GM12878 (cell line): ENCODE measurements around the gene ASTL. TPM values are rescaled to one million over a fixed set of nuclear protein-coding genes. Genes with fewer than 3 reads are reported as not detected.

Source experiments
- ASH2L ChIP-seq: fragments of 300-600, 200-600 bp; sonication (generic); IDR thresholded peaks from 2 replicates; pipeline ENCODE4 v1.6.1; 2017; ENCODE audit warnings: low read depth, mild to moderate bottlenecking, borderline replicate concordance
- ATF7 ChIP-seq: fragments of 450-650 bp; IDR thresholded peaks from 2 replicates; pipeline ENCODE4 v1.6.1; 2016; ENCODE audit warnings: low read depth, mild to moderate bottlenecking
- BMI1 ChIP-seq: fragments of 450-650 bp; IDR thresholded peaks from 2 replicates; pipeline ENCODE4 v1.6.1; 2016; ENCODE audit warnings: mild to moderate bottlenecking, moderate library complexity, borderline replicate concordance
- CUX1 ChIP-seq: IDR thresholded peaks from 2 replicates; pipeline ENCODE4 v1.6.1; 2012; ENCODE audit warnings: improper control_type of control experiment, low read depth, low read length; ENCODE audit not compliant: insufficient replicate concordance
- EED ChIP-seq: sonication (generic); IDR thresholded peaks from 2 replicates; pipeline ENCODE4 v1.6.1; 2016; ENCODE audit warnings: antibody characterized with exemption, low read depth
- ETV6 ChIP-seq, 2 experiments: fragments of 450-650 bp in 1 of 2; IDR thresholded peaks in 1 of 2; conservative IDR thresholded peaks in 1 of 2; 2 replicates each; pipeline ENCODE4 v1.6.1; 2014; ENCODE audit warnings: antibody characterized with exemption in 1 of 2, borderline replicate concordance in 1 of 2, low read depth in 1 of 2, mild to moderate bottlenecking in 1 of 2, moderate library complexity in 1 of 2
- HDGF ChIP-seq: fragments of 450-650 bp; IDR thresholded peaks from 2 replicates; pipeline ENCODE4 v1.6.1; 2016; ENCODE audit warnings: antibody characterized with exemption
- IRF3 ChIP-seq: fragments of 450-650 bp; IDR thresholded peaks from 2 replicates; pipeline ENCODE4 v1.6.1; 2014; ENCODE audit warnings: mild to moderate bottlenecking
- MEF2B ChIP-seq: fragments of 450-650 bp; IDR thresholded peaks from 2 replicates; pipeline ENCODE4 v1.6.1; 2018; ENCODE audit warnings: mild to moderate bottlenecking, moderate library complexity; ENCODE audit not compliant: partially characterized antibody, poor library complexity, severe bottlenecking
- MTA2 ChIP-seq: fragments of 450-650 bp; IDR thresholded peaks from 2 replicates; pipeline ENCODE4 v1.6.1; 2016; ENCODE audit warnings: low read depth, mild to moderate bottlenecking, moderate library complexity
- NBN ChIP-seq: fragments of 450-650 bp; IDR thresholded peaks from 2 replicates; pipeline ENCODE4 v1.6.1; 2016
- NR2C2 ChIP-seq: IDR thresholded peaks from 2 replicates; pipeline ENCODE4 v1.6.1; 2011; ENCODE audit warnings: borderline replicate concordance, low read depth; ENCODE audit not compliant: control insufficient read depth, insufficient read length
- PAX5 ChIP-seq: IDR thresholded peaks from 2 replicates; pipeline ENCODE4 v1.6.1; 2011; ENCODE audit warnings: low read depth, low read length, borderline replicate concordance
- SREBF2 ChIP-seq: IDR thresholded peaks from 2 replicates; pipeline ENCODE4 v1.6.1; 2012; ENCODE audit warnings: mild to moderate bottlenecking, low read length
- TCF3 ChIP-seq: IDR thresholded peaks from 2 replicates; pipeline ENCODE4 v1.6.1; 2012; ENCODE audit warnings: low read depth, mild to moderate bottlenecking, low read length, borderline replicate concordance; ENCODE audit not compliant: insufficient read depth
- ZBED1 ChIP-seq: IDR thresholded peaks from 2 replicates; pipeline ENCODE4 v1.6.1; 2016; ENCODE audit warnings: borderline replicate concordance
- ZBTB33 ChIP-seq: fragments of 450-650 bp; IDR thresholded peaks from 2 replicates; pipeline ENCODE4 v1.6.1; 2017; ENCODE audit warnings: mild to moderate bottlenecking
- ZNF592 ChIP-seq: fragments of 450-650 bp; IDR thresholded peaks from 2 replicates; pipeline ENCODE4 v1.6.1; 2017; ENCODE audit warnings: mild to moderate bottlenecking, moderate library complexity
- polyA plus RNA-seq, 11 experiments: library from polyadenylated mRNA; depleted of rRNA in 4 of 11; unstranded in 6 of 11; stranded (reverse) in 5 of 11; fragments of >200 nt; fragmentation: Nextera tagmentation in 4 of 11; fragmentation: Illumina TruSeq in 1 of 11; extraction: Ambion mirVana in 4 of 11; extraction: Trizol in 1 of 11; gene quantifications; 1 replicate in 1 of 11; 2 replicates in 10 of 11; pipeline versions ENCODE4 v1.2.1 to v1.2.3, GENCODE V29; 2011 to 2016; ENCODE audit warnings: inconsistent platforms in 2 of 11, missing spikeins in 2 of 11, low read depth in 1 of 11
- total RNA-seq, 4 experiments: library from RNA; depleted of rRNA in 3 of 4; stranded (reverse); fragments of >200 nt in 3 of 4; fragmentation: Illumina TruSeq in 1 of 4; extraction: Trizol in 1 of 4; gene quantifications; 2 replicates each; pipeline versions ENCODE4 v1.2.1 to v1.2.3, GENCODE V29; 2013 to 2021

ASTL gene
- total and polyA plus RNA-seq, 10 of the 15 experiments (the other 5 are each of a cell fraction or from before 2014, with no cell fraction given) = 0.18 to 1.0 (median 0.38) TPM; not detected in 4

GRCh38 chr2:96143848-96144480 is 5.7 kb upstream of the ASTL start (continued):
- TF ChIP-seq NBN (no peak), PAX5 (0 out of 2 replicates have a peak, but pooled peaks have one; percentile 9), ASH2L (no peak), HDGF (no peak), ATF7 (no peak), TCF3 (0 out of 2 replicates have a peak, but pooled peaks have one; percentile 7), NR2C2 (no peak), SREBF2 (no peak), IRF3 (no peak), ZBED1 (0 out of 2 replicates have a peak, but pooled peaks have one; percentile 73), ZNF592 (no peak), ETV6 (conservative IDR thresholded peaks at IDR 0.05 in 1 of 2, IDR thresholded peaks at IDR 0.05 in 1 of 2; ENCODE audit: borderline replicate concordance in 1 of 2, low read depth in 1 of 2) (no peak), MEF2B (no peak), ZBTB33 (no peak), EED (no peak), MTA2 (no peak), CUX1 (no peak), BMI1 (no peak)
